Measurements from ENCODE around the gene TMEM94.
"Not testable (repeated sequence)": the region's sequence is repeated elsewhere in the genome, so short reads cannot be mapped to it uniquely, and the experiment has no call there.

The TMEM94 gene

DNA sequence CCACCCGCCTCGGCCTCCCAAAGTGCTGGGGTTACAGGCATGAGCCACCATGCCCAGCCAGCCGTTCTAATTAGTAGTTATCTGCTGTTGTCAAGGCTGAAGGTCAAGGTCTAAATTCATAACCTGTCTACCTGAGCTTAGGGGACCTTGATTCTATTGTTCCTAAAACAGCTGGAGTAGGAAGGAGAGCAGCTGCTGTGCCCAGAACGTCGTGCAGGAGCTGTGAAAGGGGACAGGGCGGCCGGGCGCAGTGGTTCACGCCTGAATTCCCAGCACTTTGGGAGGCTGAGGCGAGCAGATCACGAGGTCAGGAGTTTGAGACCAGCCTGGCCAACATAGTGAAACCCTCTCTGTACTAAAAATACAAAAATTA, 21.0 kb downstream of the TMEM94 start:
- DNase-seq, result not testable (repeated sequence)

DNA sequence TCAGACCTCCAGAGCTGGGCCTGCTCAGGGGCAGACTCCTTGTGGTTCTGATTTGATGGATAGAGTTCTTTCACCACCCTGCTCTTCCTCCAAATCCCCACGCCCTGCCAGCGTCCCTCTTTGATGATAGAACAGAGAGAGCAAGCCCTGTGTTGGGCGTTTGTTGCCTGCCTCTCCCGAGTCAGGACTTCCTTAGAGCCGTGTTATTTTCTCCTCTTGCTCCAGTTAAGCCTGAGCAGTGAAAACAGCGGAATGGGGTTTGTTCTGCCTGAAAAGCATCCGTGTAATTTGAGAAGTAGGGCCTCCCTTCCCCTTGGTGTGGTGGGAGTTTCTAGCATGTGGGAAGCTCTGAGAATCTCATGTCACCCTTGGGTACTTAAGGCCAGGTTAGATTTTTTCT, 22.1 kb downstream of the TMEM94 start:
- DNase-seq, result no peak

- DNase-seq, result no peak
These were observed 23.8 kb downstream of the TMEM94 start for GRCh38 chr17:75480281-75480680.

- DNase-seq, result no peak
These were observed 25.0 kb downstream of the TMEM94 start for GRCh38 chr17:75481194-75482068.

DNA sequence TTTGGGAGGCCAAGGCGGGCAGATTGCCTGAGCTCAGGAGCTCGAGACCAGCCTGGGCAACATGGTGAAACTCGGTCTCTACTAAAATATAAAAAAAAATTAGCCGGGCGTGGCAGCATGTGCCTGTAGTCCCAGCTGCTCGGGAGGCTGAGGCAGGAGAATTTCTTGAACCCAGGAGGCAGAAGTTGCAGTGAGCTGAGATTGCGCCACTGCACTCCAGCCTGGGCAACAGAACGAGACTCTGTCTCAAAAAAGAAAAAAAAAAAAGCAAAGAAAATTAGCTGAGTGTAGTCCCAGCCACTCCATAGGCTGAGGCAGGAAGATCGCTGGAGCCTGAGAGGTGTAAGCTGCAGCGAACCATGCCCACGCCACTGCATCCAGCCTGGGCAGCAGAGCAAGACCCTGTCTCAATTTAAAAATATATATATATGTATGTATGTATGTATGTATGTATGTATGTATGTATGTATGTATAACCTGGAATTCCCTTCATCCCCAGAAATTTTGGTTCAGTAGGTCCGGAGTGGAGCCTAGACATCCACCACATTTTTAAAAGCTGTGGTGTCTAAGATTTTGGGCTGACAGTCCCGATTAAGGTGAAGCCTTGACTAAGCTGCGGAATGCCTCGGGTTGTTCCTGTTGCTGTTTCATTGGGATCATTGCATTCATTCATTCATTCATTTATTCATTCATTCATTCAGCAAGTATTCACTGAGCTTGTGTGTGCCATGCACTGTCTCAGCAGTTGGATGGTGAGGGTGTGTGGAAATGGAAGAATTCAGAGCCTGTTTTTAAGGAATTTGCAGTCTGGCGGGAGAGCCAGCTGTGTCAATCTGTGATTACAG, 25.9 kb downstream of the TMEM94 start:
- no peak for DNase-seq

DNA sequence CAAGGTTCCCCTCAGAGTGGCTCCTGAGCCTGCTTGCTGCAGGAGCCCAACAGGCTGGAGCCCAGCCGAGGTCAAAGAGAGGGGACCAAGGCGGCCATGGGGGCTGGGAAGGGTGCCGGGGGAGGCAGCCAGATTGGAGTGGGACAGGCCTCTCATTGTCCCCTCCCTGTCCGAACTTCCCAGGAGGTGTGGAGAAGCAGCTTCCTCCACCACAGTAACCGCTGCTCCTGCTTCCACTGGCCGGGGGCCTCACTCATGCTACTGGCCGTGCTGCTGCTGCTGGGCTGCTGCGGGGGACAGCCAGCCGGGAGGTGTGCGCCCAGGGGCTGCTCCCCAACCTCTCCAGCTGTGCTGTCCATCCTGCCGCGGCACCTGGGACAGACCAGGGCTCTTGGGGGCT, 29.3 kb downstream of the TMEM94 start:
- DNase-seq, result no peak

DNA sequence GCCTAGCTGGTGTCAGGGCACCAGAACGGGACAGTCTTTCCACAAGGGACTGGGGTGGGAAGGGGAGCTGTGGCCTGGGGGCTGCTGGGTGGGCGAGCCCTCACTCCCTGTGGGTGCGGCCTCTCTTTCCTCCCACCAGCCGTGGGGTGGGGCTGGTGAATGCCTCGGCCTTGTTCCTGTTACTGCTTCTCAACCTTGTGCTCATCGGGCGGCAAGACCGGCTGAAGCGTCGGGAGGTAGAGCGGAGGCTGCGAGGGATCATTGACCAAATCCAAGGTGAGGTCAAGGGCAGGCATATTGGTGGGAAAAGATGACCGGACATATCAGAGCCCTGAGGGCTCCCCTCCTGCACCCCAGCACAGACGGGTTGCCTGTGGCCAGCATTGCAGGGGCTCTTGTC, 29.7 kb downstream of the TMEM94 start:
- DNase-seq, result no peak

- no peak for DNase-seq
These were observed 30.5 kb downstream of the TMEM94 start for GRCh38 chr17:75486951-75487350.

GRCh38 chr17:75487351-75488070, 31.1 kb downstream of the TMEM94 start:
- DNase-seq, result no peak

- no peak for DNase-seq
These were observed 32.5 kb downstream of the TMEM94 start for GRCh38 chr17:75488693-75489510.

DNA sequence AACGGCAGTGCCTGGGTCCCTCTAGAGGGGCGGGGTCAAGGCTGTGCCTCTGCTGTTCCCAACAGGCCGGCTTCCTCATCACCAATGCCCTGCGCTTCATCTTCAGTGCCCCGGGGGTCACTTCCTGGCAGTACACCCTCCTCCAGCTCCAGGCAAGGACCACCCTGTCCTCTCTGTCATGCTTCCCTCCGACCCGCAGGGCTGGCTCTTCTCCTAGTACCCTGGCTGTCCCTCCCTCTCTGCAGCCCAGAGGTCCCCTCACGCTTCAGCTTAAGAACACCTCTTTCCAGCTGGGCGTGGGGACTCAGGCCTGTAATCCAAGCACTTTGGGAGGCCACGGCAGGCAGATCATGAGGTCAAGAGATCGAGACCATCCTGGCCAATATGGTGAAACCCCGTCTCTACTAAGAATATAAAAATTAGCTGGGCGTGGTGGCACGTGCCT, 33.1 kb downstream of the TMEM94 start:
- DNase-seq, result no peak

- DNase-seq, result no peak
These were observed 33.8 kb downstream of the TMEM94 start for GRCh38 chr17:75490173-75490743.

GRCh38 chr17:75490953-75491649, 34.7 kb downstream of the TMEM94 start:
- DNase-seq, result no peak

GRCh38 chr17:75491680-75492079, 35.2 kb downstream of the TMEM94 start:
- no peak for DNase-seq

DNA sequence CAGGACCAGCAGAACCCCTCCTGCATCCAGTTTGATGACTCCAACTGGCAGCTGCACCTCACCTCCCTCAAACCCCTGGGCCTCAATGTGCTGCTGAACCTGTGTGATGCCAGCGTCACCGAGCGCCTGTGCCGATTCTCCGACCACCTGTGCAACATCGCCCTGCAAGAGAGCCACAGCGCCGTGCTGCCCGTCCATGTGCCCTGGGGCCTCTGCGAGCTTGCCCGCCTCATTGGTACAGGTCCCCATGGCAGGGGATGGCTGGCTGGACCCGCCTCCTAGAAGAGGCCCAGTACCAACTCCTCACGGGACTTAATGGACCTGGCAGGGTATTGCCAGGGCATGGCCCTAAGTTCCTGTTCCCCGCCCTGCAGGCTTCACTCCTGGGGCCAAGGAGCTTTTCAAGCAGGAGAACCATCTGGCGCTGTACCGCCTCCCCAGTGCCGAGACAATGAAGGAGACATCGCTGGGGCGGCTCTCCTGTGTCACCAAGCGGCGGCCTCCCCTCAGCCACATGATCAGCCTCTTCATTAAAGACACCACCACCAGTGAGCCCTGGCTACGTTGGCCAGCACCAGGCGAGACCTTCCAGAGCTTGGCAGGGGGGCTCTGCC, 36.2 kb downstream of the TMEM94 start:
- no peak for DNase-seq

- no peak for DNase-seq
These were observed 37.2 kb downstream of the TMEM94 start for GRCh38 chr17:75493476-75494129.

- DNase-seq, result no peak
These were observed 38.0 kb downstream of the TMEM94 start for GRCh38 chr17:75494326-75494877.

- no peak for DNase-seq
These were observed 39.6 kb downstream of the TMEM94 start for GRCh38 chr17:75496005-75496404.

GRCh38 chr17:75498039-75498725, 41.7 kb downstream of the TMEM94 start:
- DNase-seq, result no peak

Measured in islet precursor cell (in vitro differentiated cells).